Adrenal gland (tissue), 5 donors: ENCODE data around the gene SRR.

Experiments used
- CTCF ChIP-seq, 6 experiments: fragments of 450-650 bp in 4 of 6; fragments of 200-600 bp in 2 of 6; sonication (generic) in 1 of 6; IDR thresholded peaks; 1 replicate in 5 of 6; 2 replicates in 1 of 6; pipeline versions ENCODE4 v1.5.1 to v1.8.0; 2016 to 2021; ENCODE audit warnings: antibody characterized with exemption in 6 of 6, mild to moderate bottlenecking in 2 of 6, moderate library complexity in 1 of 6
- POLR2A ChIP-seq, 2 donors: fragments of 450-650 bp; IDR thresholded peaks; one replicate each; pipeline ENCODE4 v1.6.1; 2017; ENCODE audit warnings: antibody characterized with exemption in 2 of 2, mild to moderate bottlenecking in 2 of 2, moderate library complexity in 1 of 2
- donor health status: DM: no; HTN: no; CAD: no.

DNA sequence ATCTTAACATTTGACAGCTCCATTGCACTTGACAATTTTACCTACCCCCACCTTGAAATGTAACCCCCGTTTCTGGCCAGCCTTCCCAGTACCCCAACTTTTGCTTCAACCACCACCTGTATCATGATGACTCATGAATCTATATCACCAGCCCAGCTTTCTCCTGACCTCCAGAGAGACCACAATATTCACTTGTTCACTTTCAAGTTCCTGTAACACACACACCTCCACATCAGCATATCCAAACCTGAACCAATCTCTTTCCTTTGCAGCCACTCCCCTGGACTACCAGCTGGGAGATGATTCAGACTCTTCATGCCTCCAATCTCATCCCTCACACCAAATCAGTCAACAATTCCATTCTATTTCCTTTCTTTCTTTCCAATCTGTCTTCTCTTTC lies 8.2 kb upstream of the SRR start:
- no peak for TF ChIP-seq CTCF (IDR thresholded peaks at IDR 0.05)
- no peak for TF ChIP-seq POLR2A (IDR thresholded peaks at IDR 0.05)
